HG03469 (cell line): ENCODE measurements around the gene MSRB2.
"Not testable (repeated sequence)": the region's sequence is repeated elsewhere in the genome, so short reads cannot be mapped to it uniquely, and the experiment has no call there.

Experiments used
- ATAC-seq: cut with Tn5 transposase; IDR thresholded peaks from one replicate; pipeline ENCODE4 v1.9.1; 2021; ENCODE audit warnings: mild to moderate bottlenecking, moderate library complexity, moderate number of reproducible peaks; ENCODE audit not compliant: unreplicated experiment

Gene MSRB2

GRCh38 chr10:23070092-23070912 lies 25.1 kb upstream of the MSRB2 start:
- ATAC-seq = peak; percentile 10

GRCh38 chr10:23070913-23071218 lies 24.5 kb upstream of the MSRB2 start:
- ATAC-seq = peak; percentile 46

GRCh38 chr10:23072593-23072992 lies 22.8 kb upstream of the MSRB2 start:
- ATAC-seq = not testable (repeated sequence)

- no peak for ATAC-seq
These were observed 21.9 kb upstream of the MSRB2 start for GRCh38 chr10:23073527-23073926.

GRCh38 chr10:23075672-23076071 lies 19.7 kb upstream of the MSRB2 start:
- ATAC-seq = no peak

- no peak for ATAC-seq
These were observed 17.3 kb upstream of the MSRB2 start for GRCh38 chr10:23078114-23078513.

- ATAC-seq = no peak
These were observed 15.7 kb upstream of the MSRB2 start for GRCh38 chr10:23079700-23080099.

GRCh38 chr10:23080262-23080661 lies 15.1 kb upstream of the MSRB2 start:
- ATAC-seq = no peak

- ATAC-seq = no peak
These were observed 14.1 kb upstream of the MSRB2 start for GRCh38 chr10:23081221-23081750.

- ATAC-seq = no peak
These were observed 13.5 kb upstream of the MSRB2 start for GRCh38 chr10:23081891-23082290.

GRCh38 chr10:23088609-23089008 lies 6.8 kb upstream of the MSRB2 start:
- ATAC-seq = no peak

- no peak for ATAC-seq
These were observed 484 bp upstream of the MSRB2 start for GRCh38 chr10:23094786-23095403.

- ATAC-seq = peak; percentile 27
These were observed 805 bp downstream of the MSRB2 start for GRCh38 chr10:23095966-23096801.

- no peak for ATAC-seq
These were observed 1.6 kb downstream of the MSRB2 start for GRCh38 chr10:23096802-23097549.

GRCh38 chr10:23099079-23099478 lies 3.7 kb downstream of the MSRB2 start:
- ATAC-seq = no peak

- ATAC-seq = no peak
These were observed 4.4 kb downstream of the MSRB2 start for GRCh38 chr10:23099816-23100215.

- ATAC-seq = no peak
These were observed 5.1 kb downstream of the MSRB2 start for GRCh38 chr10:23100331-23101030.

GRCh38 chr10:23106331-23107072 lies 11.1 kb downstream of the MSRB2 start:
- no peak for ATAC-seq

- no peak for ATAC-seq
These were observed 15.5 kb downstream of the MSRB2 start for GRCh38 chr10:23110722-23111516.
